ENCODE measurements around the gene EHHADH. TPM values are rescaled to one million over a fixed set of nuclear protein-coding genes. Genes with fewer than 3 reads are reported as not detected.

EHHADH gene
- total and polyA plus RNA-seq, 9 of the 15 experiments (the other 6 are each of a cell fraction or from before 2014, with no cell fraction given), result 3.6 to 6.4 (median 5.4) TPM

- no peak for ATAC-seq
- H3K4me3 ChIP-seq, result no peak overlapping the region
- no peaks in the 10 kb centered on the region for H3K9me3 ChIP-seq (replicated peaks; ENCODE audit: control insufficient read depth, insufficient read depth, low read depth, low read length)
- TSS peak; percentile 22 for BruUV-seq (replicated peaks)
- H3K4me2 ChIP-seq (ENCODE audit: insufficient read depth, low read length), result no peak overlapping the region
- in situ Hi-C loops (cut with MboI), result no loop called here
- H4K20me1 ChIP-seq (replicated peaks; ENCODE audit: control insufficient read depth, insufficient read depth, low read length), result no peaks in the 10 kb centered on the region
- H3K9ac ChIP-seq (ENCODE audit: insufficient read depth in 1 of 2, low read depth in 2 of 2, low read length in 2 of 2), result no peak overlapping the region
- intact Hi-C loops (cut with micrococcal nuclease), result no loop called here
- no peaks in the 10 kb centered on the region for H3K9me1 ChIP-seq (ENCODE audit: control insufficient read depth, insufficient read depth, low read length)
- no peak overlapping the region for H3K27ac ChIP-seq (ENCODE audit: extremely low read depth, low read depth, low read length)
- H3K27me3 ChIP-seq (ENCODE audit: control insufficient read depth in 2 of 2, insufficient read depth in 2 of 2, low read length in 2 of 2), result no peaks in the 10 kb centered on the region
- no peaks in the 10 kb centered on the region for H3K4me1 ChIP-seq (replicated peaks in 1 of 2; ENCODE audit: control insufficient read depth in 2 of 2, insufficient read depth in 2 of 2, low read length in 2 of 2)
- no peak for FAIRE-seq
- TF ChIP-seq SIX5 (IDR thresholded peaks at IDR 0.05; ENCODE audit: borderline replicate concordance in 1 of 2, insufficient read depth in 1 of 2, low read depth in 1 of 2, low read length in 2 of 2), result no peak
- TF ChIP-seq KLF10 (CRISPR knock-in tag; IDR thresholded peaks at IDR 0.05), result no peak
- no peak for TF ChIP-seq NR2C1 (IDR thresholded peaks at IDR 0.05)
- no peak for TF ChIP-seq NR2C1 (tag; IDR thresholded peaks at IDR 0.05)
- TF ChIP-seq BRF1 (IDR thresholded peaks at IDR 0.05; ENCODE audit: borderline replicate concordance, extremely low read depth, insufficient read length), result no peak
- no peak for TF ChIP-seq ZNF76 (CRISPR knock-in tag; IDR thresholded peaks at IDR 0.05; ENCODE audit: borderline replicate concordance)
- TF ChIP-seq POLR2A (conservative IDR thresholded peaks at IDR 0.05), result no peak
- no peak for TF ChIP-seq ZNF121 (CRISPR knock-in tag; conservative IDR thresholded peaks at IDR 0.05)
- no peak for TF ChIP-seq ARNT (IDR thresholded peaks at IDR 0.05)
- no peak for TF ChIP-seq ZNF639 (CRISPR knock-in tag; conservative IDR thresholded peaks at IDR 0.05 in 1 of 2, IDR thresholded peaks at IDR 0.05 in 1 of 2)
- TF ChIP-seq ZFP1 (CRISPR knock-in tag; IDR thresholded peaks at IDR 0.05), result no peak
- no peak for TF ChIP-seq HDAC1 (IDR thresholded peaks at IDR 0.05)
- TF ChIP-seq ZNF551 (CRISPR knock-in tag; IDR thresholded peaks at IDR 0.05), result no peak
- no peak for TF ChIP-seq RHOXF2B (CRISPR knock-in tag; conservative IDR thresholded peaks at IDR 0.05)
- no peak for TF ChIP-seq ZBTB1 (CRISPR knock-in tag; IDR thresholded peaks at IDR 0.05; ENCODE audit: borderline replicate concordance, low read depth)
- TF ChIP-seq MAFG (tag; conservative IDR thresholded peaks at IDR 0.05), result 0 out of 2 replicates have a peak, but pooled peaks have one; percentile 25
- no peak for TF ChIP-seq NCOA2 (IDR thresholded peaks at IDR 0.05; ENCODE audit: partially characterized antibody in 2 of 2)
- no peak for TF ChIP-seq MEF2D (tag; conservative IDR thresholded peaks at IDR 0.05; ENCODE audit: low read depth)
- no peak for TF ChIP-seq NCOA6 (IDR thresholded peaks at IDR 0.05)
- TF ChIP-seq C11orf30 (IDR thresholded peaks at IDR 0.05; ENCODE audit: low read depth), result peak; percentile 55; the same call in 1 of the 2 replicates
- peak; percentile 66 for TF ChIP-seq ZNF316 (IDR thresholded peaks at IDR 0.05)
- TF ChIP-seq KAT8 (IDR thresholded peaks at IDR 0.05; ENCODE audit: low read depth), result no peak
- no peak for TF ChIP-seq SLC30A9 (CRISPR knock-in tag; IDR thresholded peaks at IDR 0.05)
- TF ChIP-seq SAFB2 (IDR thresholded peaks at IDR 0.05; ENCODE audit: borderline replicate concordance, low read depth, low read length, severe bottlenecking), result no peak
- no peak overlapping the region for H2AFZ ChIP-seq (ENCODE audit: low read depth, low read length)
- no peak for DNase-seq (ENCODE audit: extremely low read depth in 1 of 4, low spot score in 3 of 4)
- POLR2A ChIA-PET, result interaction anchor here (1.4 kb wide), 1 partner anchor 21 kb away, joined by 4 read pairs; no protein-coding TSS in a partner anchor
- H3K36me3 ChIP-seq (ENCODE audit: control insufficient read depth, insufficient read depth, low read length), result no peaks in the 10 kb centered on the region
- 40% methylated on average over 1 of the region's 1 CpG for WGBS (ENCODE audit: insufficient coverage, low coverage, missing lambda C conversion rate)
- CTCF ChIA-PET (ENCODE audit: low intra/inter-chr PET ratio), result no interaction called here
- H3K79me2 ChIP-seq (ENCODE audit: control insufficient read depth, insufficient read depth, low read length), result no peaks in the 10 kb centered on the region
Measured at GRCh38 chr3:185225080-185225479, 28.8 kb downstream of the EHHADH start.

Data from K562 (cell line).